Heart left ventricle (tissue), 13 donors: ENCODE data around the gene CES1.
"Not testable (repeated sequence)": the region's sequence is repeated elsewhere in the genome, so short reads cannot be mapped to it uniquely, and the experiment has no call there.

ENCODE experiments used
- POLR2A ChIP-seq, 2 donors: fragments of 450-650 bp; IDR thresholded peaks; one replicate each; pipeline ENCODE4 v1.6.1; 2017; ENCODE audit warnings: antibody characterized with exemption in 2 of 2, mild to moderate bottlenecking in 2 of 2, moderate library complexity in 2 of 2
- TF ChIP-seq, protein P1 (sequence below), 12 donors: fragments of 200-600 bp; sonication (generic) in 4 of 12; IDR thresholded peaks; one replicate each; pipeline versions ENCODE4 v1.5.0 to v1.8.0; 2018 to 2022; ENCODE audit warnings: antibody characterized with exemption in 12 of 12, mild to moderate bottlenecking in 5 of 12
- donor health status: ischemic (EF 13 %, LVEDD 7.1; RV severe dilation, severe dysfunction).
- donor health status: DM: no; HTN: yes; CAD: no.
- donor health status: DM: no; HTN: no; CAD: no.
- donor health status: ischemic (EF 25% LVEDD 6.9; RV normal size, moderate dysfunction).
- donor health status: ischemic (EF 25% LVEDD 5.7; RV mildly dilated, moderate dysfunction).
- donor health status: ischemic (EF 35%, LVEDD 5.7; RV mildly dilated, moderate dysfunction).
- donor health status: nonischemic (EF 11% LVEDD 7.7; RV severe dilation, severe dysfunction).
- donor health status: DM: yes; HTN: yes; CAD: no.
- donor health status: PGD.
- donor health status: ischemic (EF 29% LVEDD 5.4; RV normal size, mild dysfunction).
- donor health status: nonischemic (EF 23%, LVEDD 6.1; RV moderate dilation, normal function).

- TF ChIP-seq, protein P1, sequence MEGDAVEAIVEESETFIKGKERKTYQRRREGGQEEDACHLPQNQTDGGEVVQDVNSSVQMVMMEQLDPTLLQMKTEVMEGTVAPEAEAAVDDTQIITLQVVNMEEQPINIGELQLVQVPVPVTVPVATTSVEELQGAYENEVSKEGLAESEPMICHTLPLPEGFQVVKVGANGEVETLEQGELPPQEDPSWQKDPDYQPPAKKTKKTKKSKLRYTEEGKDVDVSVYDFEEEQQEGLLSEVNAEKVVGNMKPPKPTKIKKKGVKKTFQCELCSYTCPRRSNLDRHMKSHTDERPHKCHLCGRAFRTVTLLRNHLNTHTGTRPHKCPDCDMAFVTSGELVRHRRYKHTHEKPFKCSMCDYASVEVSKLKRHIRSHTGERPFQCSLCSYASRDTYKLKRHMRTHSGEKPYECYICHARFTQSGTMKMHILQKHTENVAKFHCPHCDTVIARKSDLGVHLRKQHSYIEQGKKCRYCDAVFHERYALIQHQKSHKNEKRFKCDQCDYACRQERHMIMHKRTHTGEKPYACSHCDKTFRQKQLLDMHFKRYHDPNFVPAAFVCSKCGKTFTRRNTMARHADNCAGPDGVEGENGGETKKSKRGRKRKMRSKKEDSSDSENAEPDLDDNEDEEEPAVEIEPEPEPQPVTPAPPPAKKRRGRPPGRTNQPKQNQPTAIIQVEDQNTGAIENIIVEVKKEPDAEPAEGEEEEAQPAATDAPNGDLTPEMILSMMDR (IDR thresholded peaks at IDR 0.05): not testable (repeated sequence)
- not testable (repeated sequence) for TF ChIP-seq POLR2A (IDR thresholded peaks at IDR 0.05)
Measured at GRCh38 chr16:55790240-55790639, 42.7 kb downstream of the CES1 start.
